Left hindlimb (tissue), 1 donor: Measurements from ENCODE around the gene CCDC197.

Source experiments
- DNase-seq: peaks from one replicate; pipeline ENCODE4 v3.0.0-alpha.2; 2018

CCDC197 gene

DNA sequence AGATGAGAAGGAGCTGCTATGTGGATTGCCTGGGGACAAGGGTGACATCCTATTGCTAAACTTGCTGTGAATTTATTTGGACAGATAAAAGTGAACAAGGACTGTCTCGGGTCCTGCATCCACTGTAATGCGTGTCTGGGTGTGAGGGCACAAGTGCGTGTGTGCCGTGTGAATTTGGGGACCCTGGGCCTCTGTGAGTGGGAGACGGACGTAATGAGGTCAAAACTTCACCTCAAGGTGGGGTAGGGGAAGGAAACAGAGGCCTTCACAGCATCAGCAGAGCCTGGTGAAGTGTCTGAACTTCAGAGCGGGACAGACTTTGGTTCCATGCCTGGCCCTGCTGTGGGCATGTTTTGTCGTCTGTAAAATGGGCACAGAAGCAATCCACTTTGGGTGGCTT lies 35.5 kb upstream of the CCDC197 start:
- no peak for DNase-seq

DNA sequence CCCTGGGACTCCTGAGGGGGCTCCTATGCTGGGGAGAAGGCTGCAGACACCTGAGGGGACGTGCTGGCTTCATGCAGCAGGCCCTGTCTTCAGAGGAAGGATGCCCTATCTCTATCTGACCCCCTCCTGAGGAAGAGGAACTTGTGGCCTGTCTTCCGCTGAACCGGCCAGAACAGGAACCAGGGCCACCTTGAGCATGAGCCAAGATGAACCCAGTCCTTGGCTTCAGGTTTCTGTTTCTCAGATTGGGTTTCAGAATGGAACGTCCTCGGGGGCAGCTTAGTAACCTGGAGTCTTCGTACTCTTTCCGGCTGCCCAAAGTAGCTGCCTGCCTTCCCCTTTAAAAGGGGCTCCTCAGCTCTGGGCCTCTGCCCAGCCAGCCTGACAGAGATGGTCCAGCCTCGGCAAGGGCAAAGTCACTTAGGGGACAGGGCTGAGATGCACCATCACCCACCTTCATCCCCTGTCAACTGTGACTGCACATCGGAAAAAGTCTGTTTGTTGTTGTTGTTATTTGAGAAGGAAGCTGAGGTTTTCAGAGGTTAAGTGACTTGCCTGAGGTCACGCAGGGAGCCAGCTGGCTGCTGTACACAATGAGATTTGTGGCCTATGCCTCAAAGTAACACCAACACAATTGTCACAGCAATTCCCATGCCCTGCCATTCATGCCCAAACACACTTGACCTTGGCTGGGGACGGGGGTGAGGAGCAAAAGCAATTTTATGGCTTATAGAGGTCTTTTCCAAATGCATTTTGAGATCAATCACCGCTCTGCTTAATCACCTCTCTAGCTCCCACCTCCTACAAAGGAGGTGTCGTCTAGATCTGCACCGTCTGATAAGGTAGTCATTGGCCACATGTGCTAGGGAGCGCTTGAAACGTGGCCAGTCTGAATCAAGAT lies 34.1 kb upstream of the CCDC197 start:
- DNase-seq: no peak

DNA sequence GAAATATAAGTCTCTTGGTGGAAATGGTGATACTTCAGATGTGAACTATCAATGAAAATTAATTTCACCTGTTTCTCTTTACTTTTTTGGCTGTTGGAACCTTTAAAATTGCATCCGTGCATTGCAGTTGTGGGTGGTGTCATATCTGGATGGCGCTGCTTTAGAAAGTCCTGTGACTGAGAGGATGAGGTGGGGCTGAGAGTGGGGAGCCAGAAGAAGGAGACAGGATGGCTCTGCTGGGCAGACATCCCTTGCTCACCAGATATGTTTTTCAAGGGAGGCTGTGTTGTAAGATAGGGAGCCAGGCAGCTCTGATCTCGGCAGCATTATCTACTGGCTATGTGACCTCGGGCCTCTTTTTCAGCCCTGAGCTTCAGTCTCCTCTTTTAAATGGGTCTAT lies 33.4 kb upstream of the CCDC197 start:
- DNase-seq: no peak

DNA sequence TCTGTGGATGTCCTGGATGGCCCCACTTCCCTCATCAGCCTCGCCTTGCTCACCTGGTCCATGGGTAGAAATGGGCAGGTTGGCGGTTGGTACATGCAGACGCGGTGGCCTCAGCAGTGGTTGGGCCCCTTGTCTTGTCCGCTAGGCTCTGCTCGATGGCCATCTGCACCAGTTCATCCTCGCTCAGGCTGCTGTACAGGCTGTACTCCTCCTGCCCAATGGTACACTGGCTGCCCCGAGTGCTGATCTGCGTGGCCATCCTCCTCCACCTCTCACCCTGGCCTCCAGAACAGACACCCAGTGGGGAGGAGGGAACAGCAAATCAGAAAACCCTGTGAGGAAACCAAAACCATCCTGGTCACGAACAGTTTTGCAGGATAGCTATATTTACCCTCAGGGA lies 32.8 kb upstream of the CCDC197 start:
- DNase-seq: no peak

DNA sequence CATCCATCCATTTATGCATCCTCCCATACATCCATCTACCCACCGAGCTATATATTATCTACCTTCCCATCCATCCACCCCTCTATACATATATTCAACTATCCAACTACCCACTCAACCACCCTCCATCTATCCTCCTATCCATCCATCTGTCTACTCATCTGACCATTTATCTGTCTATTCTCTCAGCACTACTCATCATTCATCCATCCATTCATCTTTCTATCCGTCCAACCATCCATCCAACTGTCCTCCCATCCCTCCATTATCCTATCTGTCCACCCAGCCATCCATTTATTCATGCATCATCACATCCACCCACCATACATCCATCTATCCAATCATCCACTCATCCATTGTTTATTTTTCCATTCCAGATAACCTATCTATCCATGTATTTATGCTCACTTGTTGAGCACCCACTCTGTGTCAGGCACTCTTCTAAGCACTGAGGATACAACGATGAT lies 32.2 kb upstream of the CCDC197 start:
- DNase-seq: no peak

DNA sequence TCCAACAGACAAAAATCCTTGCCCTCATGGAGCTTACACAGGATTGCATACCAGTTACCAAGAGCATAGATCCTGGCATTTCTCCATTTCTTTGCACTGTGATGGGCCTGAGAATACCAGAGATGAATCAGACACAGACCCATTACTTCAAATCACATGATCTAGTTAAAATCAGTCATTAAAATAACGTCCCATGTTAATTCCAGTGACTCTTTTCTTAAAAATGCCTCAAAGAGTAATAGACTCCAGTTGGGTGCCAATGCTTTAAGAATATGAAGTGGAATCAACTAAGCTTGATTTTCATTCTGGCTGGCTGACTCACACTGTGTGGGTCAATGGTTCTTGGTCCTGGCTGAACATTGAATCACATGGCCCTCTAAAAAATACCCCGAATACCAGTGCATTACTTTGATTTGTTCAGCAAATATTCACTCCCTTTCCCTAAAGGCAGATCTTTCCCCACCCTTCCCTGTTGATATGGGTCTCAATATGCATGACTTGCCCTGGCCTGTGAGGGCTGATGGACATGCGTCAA lies 31.7 kb upstream of the CCDC197 start:
- DNase-seq: no peak

DNA sequence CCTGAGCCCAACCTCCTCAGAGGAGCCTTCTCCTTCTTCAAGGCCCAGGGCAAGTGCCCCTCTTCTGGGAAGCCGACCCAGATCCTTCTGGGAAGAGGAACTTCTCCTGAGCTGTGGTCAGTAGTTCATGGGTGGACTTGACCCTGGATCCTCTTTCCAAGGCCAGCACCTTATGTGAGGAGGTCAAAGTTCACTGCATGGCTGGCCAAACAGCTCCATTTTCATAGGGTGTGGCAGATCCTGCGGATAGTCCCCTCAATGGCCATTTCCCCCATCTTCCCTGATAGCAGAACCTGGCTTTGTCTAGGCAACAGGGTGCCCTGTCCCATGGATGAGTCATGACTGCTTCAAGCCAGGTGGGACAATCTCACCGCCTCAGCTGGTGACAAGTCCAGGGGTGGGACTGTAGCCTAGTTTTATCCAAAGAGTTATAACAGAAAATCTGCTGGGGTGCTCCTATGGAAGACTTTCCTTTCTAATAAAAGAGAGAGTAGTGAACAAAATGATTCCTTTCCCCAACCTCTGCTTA lies 31.1 kb upstream of the CCDC197 start:
- no peak for DNase-seq

DNA sequence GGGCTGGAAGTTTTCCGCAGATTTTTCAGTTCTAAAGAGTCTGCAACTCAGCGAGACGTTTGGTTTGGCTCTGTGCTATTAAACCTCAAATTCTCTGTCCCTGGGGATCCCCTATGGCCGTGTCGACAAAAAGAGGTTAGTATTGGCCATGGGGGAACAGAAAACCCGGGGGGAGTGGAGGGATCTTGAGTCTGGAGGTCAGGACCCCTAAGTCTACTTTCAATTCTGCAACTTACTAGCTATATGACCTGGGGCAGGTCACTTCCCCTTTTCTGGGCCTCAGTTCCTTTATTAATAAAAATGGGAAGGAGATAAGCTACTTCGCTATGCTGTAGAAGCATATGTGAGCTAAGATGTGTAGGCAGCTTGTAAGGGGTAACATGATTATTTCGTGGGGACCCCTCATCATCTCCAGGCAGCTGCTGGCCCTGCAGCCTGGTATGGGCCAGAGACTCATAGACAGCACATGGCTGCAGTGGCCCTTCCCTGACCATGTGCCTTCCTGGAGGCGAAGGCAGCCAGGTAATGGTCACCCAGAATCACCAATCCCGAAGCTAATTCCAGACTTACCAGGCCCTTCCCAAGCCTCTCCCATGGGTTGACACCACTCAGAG lies 29.4 kb upstream of the CCDC197 start:
- no peak for DNase-seq

DNA sequence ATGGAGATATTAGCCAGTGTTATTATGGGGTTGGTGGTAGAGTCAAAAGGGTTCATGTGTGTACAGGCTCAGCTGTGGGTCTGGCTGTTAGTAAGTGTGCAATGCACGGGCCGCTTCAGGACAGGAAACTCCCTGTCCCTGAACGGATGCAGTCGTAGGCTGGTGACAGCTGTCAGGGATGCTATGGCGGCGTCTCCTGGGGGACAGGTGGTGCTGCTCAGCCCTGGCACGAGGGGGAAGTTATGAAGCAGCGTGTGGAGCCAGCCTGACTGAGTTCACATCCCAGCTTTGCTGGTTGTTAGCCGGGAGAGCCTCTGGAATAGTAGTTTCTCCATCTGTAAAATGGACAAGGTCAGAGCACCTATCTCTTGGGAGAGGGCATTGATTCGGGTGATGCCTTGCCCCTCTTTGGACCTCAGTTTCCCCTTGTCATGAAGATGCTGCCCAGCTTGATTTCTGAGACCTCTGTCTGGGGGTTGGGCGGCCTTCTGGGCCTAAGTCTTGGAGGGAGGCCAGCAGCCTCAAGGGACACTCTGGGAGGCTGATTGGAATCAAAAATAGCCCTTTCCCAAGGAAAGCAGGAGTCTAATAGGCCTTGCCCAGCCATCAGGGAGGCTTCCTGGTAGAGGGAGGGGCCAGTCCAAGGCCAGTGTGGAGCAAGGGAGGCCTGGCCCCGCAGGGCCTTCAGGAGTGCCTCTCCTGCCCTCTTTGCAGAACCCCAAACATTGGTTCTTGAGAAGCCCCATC lies 27.8 kb upstream of the CCDC197 start:
- no peak for DNase-seq

DNA sequence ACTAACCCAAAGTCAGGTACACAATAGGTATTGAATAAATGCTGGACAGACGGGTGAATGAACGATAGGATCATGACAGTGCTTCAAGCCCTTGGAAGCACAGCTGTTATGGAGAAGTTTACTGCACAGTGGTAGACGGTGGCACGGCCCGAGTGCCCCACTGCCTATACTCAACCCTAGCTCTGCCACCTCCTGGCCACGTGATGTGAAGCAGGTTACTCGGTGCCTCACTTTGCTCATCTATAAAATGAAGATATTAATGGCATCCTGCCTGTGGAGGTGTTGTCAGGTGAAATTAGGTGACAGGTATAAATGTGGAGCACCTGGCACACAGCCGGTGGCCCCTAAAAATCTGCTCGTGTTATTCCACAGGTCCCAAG lies 26.5 kb upstream of the CCDC197 start:
- DNase-seq: no peak

DNA sequence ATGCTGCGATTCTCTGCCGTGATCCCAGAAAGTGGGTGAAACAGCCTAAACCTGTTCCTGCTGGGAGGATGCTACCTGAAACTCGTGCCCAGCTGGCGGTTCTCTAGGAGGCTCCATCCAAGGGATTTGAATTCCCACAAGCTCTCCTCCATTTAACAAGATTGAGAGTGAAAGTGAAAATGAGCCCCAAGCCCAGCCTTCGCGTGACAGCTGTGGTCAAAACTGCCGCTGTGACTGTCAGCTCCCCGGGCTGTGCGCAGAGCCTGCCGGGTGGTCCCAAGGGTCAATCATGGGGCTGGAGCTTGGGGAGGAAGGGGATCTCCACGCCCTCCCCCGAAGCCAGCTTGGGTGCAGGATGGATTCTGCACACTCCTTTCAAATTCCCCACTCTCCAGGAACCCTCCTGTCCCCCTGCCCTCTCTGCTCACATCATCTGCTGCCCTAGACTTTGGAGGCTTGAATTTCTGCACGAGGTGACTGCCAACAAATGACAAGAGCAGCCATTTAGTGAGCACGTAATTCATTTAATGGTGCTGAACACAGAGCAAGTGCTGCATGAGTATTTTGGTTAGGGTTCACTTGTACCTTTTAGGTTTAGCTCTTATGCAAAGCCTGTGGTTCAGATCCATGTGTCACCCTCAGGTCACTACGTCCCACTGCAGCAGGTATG lies 26.0 kb upstream of the CCDC197 start:
- DNase-seq: no peak

DNA sequence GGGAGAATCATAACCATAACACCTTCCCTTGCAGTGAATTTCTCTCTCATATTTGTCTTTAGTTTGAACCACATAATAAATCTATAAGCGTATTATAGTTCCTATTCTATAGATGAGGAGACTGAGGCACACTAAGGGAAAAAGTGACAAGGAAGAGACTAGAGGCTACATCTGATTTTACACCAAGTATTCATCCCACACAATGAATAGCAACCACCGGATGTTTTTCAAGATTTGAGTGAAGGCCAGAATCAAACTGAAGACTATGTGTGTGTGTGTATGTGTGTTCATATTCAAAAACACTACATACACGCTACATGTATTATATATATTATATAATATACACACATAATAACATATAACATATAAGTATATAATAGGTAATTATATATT lies 25.5 kb upstream of the CCDC197 start:
- DNase-seq: no peak

DNA sequence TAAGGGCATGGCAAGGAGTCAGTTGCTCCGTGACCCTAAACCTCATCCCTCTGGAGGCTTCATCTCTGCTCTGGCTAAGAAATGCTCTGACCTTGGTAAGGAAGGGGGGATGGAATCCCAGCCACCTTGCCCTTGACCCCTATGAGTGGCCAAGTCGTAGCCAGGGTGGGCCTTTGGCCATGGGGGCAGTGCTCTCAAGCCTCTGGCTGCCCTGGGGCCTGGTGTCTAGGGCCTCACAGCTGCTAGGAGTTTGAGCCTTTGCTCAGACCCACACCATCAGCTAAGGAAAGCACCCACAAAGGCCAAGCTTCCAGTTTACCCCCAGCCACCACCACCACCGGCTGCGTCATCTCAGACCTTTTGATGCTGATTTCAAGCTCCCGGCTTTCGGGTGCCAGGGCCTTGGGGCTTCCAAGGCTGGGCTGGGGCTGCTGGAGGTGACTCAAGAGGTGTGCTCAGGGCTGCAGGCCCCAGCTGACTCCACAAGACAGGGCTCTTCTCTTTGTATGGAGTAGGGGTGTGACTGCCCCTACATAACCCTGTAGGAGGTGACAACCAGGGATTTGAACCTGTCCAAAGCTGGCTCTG lies 24.4 kb upstream of the CCDC197 start:
- no peak for DNase-seq

DNA sequence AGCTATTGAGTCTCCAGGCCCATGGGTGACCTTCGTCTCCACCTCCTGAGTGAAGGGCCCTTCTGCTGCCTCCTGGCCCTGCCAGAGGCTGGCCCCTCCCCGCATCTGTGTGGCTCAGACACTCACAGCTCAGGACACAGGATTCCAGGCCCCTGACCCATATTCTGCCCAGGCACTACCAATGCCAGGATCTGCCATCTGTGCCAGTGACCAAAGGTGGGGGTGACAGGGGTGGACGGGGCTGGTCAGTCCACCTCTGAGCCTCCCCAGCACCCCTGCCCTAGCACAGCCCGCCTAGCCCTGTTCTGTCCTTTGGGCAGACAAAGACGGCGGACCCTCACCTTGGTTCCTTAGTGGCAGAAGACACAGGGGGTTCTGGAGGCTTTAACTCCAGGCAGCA lies 23.5 kb upstream of the CCDC197 start:
- DNase-seq: no peak

DNA sequence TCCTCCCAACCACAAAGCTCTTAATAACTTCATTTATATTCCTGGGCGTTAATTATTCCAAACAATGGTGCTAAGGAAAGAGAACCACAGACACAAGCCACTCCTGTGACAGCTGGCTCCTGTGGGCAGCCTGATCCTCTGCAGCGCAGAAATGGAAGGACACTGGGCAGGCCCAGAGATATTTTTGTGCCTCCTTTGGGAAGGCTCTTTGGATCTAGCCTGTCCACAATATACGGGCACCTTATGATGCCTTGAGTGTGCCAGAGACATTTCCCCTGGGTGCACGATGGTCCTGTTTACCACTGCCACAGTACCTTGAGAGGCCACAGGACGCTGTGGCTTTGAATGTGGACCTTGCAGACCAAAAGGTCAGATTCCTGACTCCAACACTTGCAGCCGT lies 22.8 kb upstream of the CCDC197 start:
- no peak for DNase-seq

DNA sequence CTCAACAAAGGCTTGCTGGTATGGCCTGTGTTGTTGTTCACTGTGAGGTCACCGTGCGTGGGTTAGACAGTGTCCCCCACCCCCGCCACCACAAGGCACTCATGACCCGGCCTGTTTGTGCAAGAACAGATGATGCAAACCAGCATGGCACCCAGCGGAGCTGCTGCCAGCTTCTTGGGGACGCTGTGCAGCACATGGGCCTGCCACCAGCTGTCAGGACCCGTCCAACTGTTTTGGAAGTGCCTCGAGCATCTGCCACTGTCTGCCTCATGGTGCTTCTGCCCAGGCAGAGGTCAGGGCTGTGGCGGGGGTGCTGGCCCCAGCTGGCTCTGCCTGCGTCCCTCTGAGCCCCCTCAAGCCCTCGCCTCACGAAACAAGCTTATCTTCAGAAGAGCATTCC lies 22.3 kb upstream of the CCDC197 start:
- no peak for DNase-seq

DNA sequence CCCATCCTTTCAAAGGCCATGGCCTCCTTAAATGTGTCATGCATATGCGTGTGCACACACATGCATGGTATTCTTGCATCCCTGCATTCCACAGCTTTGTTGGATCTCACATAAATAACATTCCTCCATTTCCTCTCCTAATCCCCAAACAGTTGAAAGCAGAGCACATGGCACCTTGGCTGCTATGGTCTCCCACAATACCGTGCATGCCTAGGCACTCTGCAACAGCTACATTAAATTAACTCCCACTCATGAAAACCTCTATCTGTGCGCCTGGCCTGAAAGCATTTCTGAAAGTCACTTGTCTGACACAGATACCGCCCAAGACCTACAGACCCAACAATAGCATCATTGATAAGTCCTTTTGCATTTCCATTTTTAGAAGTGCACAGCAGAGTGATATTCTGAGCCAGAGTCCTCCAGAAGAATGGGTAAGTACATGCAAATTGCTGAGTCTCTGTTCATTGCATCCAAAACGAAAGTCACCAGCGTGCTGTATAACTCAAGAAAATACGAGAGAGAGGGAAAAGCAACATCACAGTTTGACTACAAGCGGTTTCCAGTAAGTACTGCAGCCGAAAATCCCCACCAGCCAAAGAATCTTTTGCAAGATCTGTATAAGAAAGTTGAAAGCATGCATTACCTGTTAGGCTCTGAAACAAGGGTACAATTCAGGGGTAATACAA lies 21.2 kb upstream of the CCDC197 start:
- no peak for DNase-seq

DNA sequence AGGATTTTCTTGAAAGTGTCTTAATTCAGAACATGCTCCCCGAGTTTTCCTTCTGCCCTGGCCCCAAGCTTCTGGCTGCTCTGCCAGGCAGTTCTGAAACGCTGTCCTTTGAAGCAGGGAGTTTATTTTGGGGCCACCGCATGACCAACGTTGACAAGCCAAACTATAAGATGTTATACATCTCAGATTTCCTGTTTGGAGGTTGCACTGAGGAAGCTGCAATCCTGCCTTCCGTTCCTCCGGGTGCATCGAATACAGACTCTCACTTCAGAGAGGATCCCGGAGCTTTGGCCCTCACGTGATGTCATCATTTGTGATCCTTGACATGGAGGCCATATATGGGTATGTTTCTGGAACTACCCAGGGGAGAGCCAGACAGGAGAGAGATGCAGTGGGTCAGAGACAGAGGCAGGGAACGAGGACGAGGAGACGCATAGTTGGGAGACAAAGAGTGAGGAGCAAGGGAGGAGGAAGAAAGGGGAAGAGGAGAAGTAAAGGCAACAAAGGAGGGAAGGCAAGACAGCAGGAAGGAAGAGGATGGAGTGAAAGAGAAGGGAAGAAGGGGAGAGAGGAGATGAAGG lies 20.5 kb upstream of the CCDC197 start, which contains the start of gene ASB2:
Gene ASB2 (minus strand): TSS at position 94 of the 581 bp plus-strand sequence. CDS start 12,031 bp downstream, outside the sequence.
- DNase-seq: no peak

DNA sequence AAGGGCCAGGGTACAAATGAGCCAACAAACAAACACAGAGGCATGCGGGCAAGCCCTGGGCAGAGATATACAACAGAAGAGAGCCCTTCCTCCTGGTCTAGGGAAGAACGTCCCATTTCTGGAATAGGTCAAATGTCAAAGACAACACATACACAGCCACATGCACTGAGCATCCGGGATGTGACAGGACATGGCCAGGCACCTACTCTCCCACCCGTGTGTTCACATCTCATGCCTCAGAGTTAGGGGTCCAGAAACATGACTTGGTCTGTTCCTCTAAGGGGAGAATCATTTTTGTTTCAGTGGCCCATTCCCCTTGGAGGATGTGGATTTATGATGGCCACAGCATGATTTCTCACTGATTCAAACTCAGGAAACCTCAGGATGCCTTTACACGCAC lies 19.9 kb upstream of the CCDC197 start:
- DNase-seq: no peak

DNA sequence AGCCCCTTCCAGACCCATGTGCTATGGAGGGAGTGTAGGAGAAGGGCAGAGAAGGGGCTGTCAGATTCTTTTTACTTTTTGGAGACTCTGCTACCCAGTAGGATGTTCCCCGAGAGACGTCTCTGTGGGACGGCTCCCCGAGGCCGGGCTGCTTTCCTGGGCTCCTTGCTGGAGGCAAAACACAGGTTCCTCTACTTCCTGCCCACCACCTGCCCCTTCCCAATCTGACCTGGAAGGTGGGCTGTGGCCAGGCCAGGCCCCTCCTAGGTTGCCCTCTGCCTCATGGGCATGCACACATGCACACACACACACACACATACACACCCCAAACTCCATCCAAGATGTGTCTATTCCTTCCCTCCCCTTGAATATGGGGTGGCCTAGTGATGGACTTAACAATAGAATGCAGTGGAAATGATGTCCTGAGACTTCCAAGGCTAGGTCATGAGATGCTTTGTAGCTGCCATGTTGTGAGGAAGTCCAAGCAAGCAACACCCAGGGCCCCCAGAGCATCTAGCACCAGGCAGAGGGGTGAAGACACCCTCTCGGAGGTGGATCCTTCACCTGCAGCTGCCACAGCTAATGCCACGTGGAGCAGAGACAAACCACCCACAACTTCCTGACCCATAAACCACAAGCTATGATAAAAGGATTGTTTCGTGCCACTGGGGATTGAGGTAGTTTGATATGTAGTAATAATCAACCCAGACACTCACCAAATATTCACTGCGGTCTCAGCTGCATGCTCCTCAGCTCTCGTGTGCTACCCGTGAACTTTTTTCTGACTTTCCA lies 19.1 kb upstream of the CCDC197 start:
- no peak for DNase-seq
